NCI-H1930 (cell line): ENCODE measurements around the gene NMBR.
"Not testable (repeated sequence)": the region's sequence is repeated elsewhere in the genome, so short reads cannot be mapped to it uniquely, and the experiment has no call there.

Source experiments
- DNase-seq, 2 experiments: peaks; one replicate each; lab custom pipeline; 2025; lab: John Stamatoyannopoulos, UW

The NMBR gene

DNA sequence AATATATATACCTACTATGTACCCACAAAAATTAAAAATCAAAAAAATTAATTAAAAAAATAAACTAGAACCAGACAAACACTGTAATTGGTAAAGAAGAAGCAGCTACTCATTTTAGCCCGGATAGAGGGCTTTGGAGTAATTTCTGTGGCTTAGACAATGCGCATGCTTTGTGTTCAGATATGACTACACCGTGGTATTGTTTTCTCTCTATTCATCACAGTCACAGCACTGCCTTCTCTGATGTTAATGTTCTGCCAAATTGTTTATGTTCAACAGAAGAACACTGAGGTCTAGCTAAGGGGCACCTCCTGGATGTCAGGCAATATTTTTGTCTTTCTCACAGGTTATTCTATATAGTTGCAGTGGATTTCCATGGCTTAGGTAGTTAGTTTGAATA, 91.7 kb downstream of the NMBR start:
- DNase-seq = no peak

DNA sequence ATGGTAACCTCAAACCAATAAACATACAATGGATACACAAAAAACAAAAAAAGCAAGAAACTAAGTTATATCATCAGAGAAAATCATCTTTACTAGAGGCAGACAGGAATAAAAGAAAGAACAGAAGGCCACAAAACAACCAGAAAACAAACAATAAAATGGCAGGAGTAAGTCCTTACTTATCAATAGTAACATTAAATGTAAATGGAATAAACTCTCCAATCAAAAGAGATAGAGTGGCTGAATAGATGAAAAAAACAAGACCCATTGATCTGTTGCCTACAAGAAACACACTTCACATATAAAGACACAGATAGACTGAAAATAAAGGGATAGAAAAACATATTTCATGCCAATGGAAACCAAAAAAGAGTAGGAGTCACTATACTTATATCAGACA, 95.5 kb downstream of the NMBR start:
- no peak for DNase-seq

DNA sequence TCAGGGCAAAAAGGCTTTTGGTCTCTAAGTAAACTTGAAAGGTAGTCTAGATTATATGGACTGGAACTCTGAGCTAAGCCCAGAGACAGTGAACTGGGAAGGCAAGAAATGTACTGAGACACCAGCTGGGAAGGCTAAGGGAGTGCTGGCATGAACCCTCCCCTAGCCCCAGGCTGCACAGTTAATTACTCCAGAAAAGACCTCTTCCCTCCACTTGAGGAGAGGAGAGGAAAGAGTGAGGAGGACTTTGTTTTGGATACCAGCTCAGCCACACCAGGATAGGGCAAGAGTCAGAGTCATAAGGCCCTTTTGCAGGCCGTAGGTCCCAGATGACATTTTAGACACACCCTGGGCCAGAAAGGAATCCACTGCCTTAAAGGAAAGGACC, 98.3 kb downstream of the NMBR start:
- DNase-seq = no peak

DNA sequence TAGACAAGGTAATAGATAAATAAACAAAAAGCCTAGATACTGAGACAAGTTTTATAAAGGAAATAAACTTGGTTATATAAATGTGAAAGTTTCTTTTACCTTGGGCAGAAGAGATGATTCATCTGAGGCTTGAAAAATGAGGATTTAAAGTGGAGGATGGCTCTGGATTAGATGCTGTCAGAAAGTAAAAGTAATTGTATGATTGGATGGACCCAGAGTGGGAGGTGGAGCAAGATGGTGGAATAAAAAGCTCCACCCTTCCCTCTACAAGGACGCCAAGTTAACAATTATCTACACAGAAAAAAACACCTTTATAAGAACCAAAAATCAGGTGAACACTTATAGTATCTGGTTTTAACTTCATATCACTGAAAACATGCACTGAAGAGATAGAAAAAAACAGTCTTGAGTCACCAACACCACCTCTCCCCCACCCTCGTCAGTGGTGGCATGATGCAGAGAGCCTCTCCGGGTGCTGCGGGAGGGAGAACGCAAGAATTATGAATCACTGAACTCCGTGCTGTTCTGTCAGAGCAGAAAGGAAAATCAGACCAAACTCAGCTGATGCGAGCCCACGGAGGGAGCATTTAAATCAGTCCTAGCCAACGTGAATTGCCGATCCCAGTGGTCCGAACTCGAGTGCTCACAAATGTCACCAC, 98.9 kb downstream of the NMBR start:
- DNase-seq = no peak

DNA sequence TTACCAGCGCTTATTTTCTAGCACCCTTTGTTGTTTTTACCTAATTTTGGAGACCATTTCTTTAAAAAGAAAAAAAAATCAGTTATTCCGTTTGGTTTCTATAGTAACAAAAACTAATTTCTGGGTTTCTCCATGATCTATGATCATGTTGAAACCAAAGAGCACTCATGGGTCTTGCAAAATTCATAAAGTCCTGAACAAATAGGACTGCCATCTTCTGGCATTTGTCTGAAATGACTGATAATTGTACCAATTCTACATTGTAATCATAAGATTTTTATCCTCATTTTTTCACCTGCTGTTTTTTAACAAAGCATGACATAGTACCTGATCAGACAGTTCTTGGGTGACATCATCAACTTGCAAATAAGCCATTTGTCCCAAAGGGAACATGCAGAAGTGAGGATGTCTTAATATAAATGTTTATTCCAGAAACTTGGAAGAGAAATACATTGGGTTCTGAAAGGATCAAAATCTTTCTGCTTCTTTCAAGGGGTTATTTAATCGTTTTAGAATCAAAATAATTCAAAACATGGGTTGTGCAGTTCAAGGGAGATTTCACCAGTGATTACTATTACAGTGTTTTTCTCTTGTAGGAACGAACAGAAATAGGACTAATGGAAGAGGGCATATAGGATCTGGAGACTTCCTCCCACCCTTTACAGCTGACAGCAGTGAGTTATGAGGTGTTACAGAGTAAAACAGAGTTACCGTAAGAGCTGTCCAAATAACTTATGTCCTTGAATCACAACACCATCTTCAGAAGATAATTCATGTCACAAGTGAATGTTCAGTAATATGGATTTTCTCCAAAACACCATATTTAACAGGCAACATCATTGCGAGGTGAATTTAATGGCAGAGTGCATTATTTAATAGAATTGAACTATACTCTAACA, 101.3 kb downstream of the NMBR start:
- no peak for DNase-seq

DNA sequence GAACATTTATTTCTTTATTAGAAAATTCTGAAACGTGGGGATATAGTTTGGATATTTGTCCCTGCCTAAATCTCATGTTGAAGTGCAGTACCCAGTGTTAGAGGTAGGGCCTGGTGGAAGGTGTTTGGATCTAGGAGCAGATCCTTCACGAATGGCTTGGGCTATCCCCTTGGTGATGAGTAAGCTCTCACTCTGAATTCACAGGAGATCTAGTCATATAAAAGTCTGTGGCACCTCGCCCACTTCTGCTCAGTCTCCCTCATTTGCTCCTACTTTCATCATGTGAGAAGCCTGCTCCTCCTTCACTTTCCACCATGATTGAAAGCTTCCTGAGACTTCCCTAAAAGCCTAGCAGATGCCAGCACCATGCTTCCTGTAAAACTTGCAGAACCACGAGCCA, 111.0 kb downstream of the NMBR start:
- DNase-seq = no peak

DNA sequence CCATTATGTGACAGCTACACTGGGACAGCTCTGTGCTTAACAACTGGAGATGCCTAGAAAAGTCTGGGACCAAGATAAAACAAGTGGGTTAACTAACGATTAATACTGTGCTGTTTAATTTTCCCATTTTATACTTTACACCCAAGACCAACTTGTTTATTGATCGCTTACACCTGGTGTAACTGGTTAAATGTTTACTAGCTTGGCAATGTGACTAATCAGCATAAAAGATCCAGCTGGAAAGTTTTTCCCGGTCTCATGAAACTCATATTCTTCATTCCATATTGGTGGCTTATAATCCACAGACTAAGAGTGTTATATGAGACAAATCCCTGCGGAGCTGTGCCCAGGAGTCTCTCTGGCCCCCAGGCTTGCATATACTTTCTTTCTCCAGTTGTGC, 115.9 kb downstream of the NMBR start:
- no peak for DNase-seq

DNA sequence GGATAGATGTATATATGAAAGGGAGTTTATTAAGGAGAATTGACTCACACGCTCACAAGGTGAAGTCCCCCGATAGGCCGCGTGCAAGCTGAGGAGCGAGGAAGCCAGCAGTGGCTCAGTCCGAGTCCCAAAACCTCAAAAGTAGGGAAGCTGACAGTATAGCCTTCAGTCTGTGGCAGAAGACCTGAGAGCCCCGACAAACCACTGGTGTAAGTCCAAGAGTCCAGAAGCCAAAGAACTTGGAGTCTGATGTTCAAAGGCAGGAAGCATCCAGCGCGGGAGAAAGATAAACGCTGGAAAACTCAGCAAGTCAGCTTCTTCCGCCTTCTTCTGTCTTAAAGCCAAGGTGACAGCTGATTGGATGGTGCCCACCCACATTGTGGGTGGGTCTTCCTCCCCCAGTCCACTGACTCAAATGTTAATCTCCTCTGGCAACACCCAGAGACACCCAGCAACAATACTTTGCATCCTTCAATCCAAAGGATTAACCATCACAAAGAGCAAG, 116.8 kb downstream of the NMBR start:
- no peak for DNase-seq

DNA sequence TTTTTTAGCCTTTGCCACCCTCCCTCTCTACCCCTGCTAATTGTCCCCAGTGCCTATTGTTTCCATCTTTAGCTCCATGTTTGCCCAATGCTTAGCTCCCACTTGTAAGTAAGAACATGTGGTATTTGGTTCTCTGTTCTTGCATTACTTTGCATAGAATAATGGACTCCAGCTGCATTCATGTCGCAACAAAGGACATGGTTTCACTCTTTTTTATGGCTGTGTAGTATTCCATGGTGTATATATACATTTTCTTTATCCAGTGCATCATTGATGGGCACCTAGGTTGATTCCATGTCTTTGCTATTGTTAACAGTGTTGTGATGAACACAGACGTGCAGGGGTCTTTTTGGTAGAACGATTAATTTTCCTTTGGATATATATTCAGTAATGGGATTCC, 118.4 kb downstream of the NMBR start:
- no peak for DNase-seq

DNA sequence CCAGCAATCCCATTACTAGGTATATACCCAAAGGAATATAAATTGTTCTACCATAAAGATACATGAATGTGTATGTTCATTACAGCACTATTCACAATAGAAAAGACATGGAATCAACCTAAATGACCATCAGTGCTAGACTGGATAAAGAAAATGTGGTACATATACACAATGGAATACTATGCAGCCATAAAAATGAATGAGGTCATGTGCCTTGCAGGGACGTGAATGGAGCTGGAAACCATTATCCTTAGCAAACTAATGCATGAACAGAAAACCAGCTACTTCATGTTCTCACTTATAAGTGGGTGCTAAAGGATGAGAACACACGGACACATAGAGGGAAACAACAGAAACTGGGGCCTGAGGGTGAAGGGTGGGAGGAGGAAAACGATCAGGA, 119.1 kb downstream of the NMBR start:
- not testable (repeated sequence) for DNase-seq

DNA sequence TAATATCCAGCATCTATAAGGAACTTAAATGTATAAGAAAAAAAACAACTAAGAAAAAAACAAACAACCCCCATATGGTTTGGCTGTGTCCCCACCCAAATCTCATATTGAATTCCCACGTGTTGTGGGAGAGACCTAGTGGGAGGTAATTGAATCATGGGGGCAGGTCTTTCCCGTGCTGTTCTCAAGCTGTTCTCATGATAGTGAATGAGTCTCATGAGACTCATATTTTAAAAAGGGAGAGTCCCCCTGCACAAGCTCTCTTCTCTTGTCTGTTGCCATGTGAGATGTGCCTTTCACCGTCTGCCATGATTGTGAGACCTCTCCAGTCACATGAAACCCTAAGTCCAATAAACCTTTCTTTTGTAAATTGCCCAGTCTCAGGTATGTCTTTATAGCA, 119.8 kb downstream of the NMBR start:
- no peak for DNase-seq

DNA sequence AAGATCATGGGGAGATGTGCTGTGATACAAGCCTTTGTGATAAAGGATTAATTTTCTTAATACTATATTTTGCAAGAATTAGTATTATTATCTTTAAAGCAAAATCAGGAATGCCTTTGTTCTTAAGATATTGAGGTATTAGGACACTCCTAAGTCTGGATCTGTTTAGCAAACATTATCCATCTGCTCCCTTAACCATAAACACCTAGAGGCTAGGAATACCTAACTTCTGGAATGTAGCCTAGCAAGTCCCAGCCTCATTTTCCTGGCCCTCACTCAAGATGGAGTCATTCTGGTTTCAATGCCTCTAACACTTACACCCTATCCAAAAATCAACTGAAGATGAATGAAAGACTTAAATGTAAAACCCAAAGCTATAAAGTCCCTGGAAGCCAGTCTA, 120.5 kb downstream of the NMBR start:
- no peak for DNase-seq
